Smooth muscle cell (in vitro differentiated cells): ENCODE results near the gene TMEM218. TPM values are rescaled to one million over a fixed set of nuclear protein-coding genes. Genes with fewer than 3 reads are reported as not detected.

Experiments used
- DNase-seq: peaks from one replicate; lab custom pipeline; 2025; ENCODE audit not compliant: unreplicated experiment; lab: John Stamatoyannopoulos, UW
- H2AFZ ChIP-seq: fragments of 200-600 bp; sonication (generic); 2 replicates; pipeline ENCODE4 v1.6.0; 2016; ENCODE audit warnings: antibody characterized with exemption, low read depth, mild to moderate bottlenecking
- H3F3A ChIP-seq: fragments of 200-600 bp; sonication (generic); 2 replicates; pipeline ENCODE4 v1.6.0; 2017; ENCODE audit warnings: antibody characterized with exemption, low read depth
- H3K27ac ChIP-seq: fragments of 200-600 bp; sonication (generic); 2 replicates; pipeline ENCODE4 v1.5.1; 2016; ENCODE audit warnings: low read depth, mild to moderate bottlenecking
- H3K27me3 ChIP-seq: fragments of 200-600 bp; sonication (generic); 2 replicates; pipeline ENCODE4 v1.6.1; 2016; ENCODE audit warnings: low read depth, mild to moderate bottlenecking
- H3K36me3 ChIP-seq: fragments of 200-600 bp; sonication (generic); 2 replicates; pipeline ENCODE4 v1.5.1; 2016; ENCODE audit warnings: low read depth
- H3K4me1 ChIP-seq: fragments of 200-600 bp; sonication (generic); 2 replicates; pipeline ENCODE4 v1.5.1; 2016; ENCODE audit warnings: low read depth
- H3K4me2 ChIP-seq: fragments of 200-600 bp; sonication (generic); 2 replicates; pipeline ENCODE4 v1.6.0; 2016; ENCODE audit warnings: mild to moderate bottlenecking
- H3K4me3 ChIP-seq: fragments of 200-600 bp; sonication (generic); 2 replicates; pipeline ENCODE4 v1.5.1; 2016; ENCODE audit warnings: mild to moderate bottlenecking
- H3K79me2 ChIP-seq: fragments of 200-600 bp; sonication (generic); 2 replicates; pipeline ENCODE4 v1.6.0; 2016; ENCODE audit warnings: low read depth, mild to moderate bottlenecking
- H3K9ac ChIP-seq: fragments of 200-600 bp; sonication (generic); 2 replicates; pipeline ENCODE4 v1.6.0; 2016; ENCODE audit warnings: low read depth
- H3K9me3 ChIP-seq: fragments of 200-600 bp; sonication (generic); replicated peaks from 2 replicates; pipeline ENCODE4 v1.5.1; 2016; ENCODE audit warnings: low read depth
- H4K20me1 ChIP-seq: fragments of 200-600 bp; sonication (generic); 2 replicates; pipeline ENCODE4 v1.6.0; 2016; ENCODE audit warnings: low read depth
- WGBS: methylation state at CpG from one replicate; pipeline ENCODE4 v1.1.7; 2016; ENCODE audit warnings: low lambda C conversion rate; 5-methylcytosine and 5-hydroxymethylcytosine counted together
- polyA plus RNA-seq: library from polyadenylated mRNA; unstranded; fragments of >200 nt; fragmentation: Nextera tagmentation; extraction: Ambion mirVana; gene quantifications from 2 replicates; pipeline ENCODE4 v1.2.1, GENCODE V29; 2016
- total RNA-seq: library from RNA; depleted of rRNA; stranded (reverse); fragments of >200 nt; gene quantifications from 2 replicates; pipeline ENCODE4 v1.2.3, GENCODE V29; 2014
- TF ChIP-seq, protein P1 (sequence below): fragments of 200-600 bp; sonication (generic); IDR thresholded peaks from 2 replicates; pipeline ENCODE4 v1.5.1; 2017; ENCODE audit warnings: borderline replicate concordance, mild to moderate bottlenecking, antibody characterized with exemption; ENCODE audit not compliant: insufficient read depth, poor library complexity, severe bottlenecking

The TMEM218 gene
- total and polyA plus RNA-seq, 2 experiments from 2014 or later = 22.1 to 30.7 TPM

DNA sequence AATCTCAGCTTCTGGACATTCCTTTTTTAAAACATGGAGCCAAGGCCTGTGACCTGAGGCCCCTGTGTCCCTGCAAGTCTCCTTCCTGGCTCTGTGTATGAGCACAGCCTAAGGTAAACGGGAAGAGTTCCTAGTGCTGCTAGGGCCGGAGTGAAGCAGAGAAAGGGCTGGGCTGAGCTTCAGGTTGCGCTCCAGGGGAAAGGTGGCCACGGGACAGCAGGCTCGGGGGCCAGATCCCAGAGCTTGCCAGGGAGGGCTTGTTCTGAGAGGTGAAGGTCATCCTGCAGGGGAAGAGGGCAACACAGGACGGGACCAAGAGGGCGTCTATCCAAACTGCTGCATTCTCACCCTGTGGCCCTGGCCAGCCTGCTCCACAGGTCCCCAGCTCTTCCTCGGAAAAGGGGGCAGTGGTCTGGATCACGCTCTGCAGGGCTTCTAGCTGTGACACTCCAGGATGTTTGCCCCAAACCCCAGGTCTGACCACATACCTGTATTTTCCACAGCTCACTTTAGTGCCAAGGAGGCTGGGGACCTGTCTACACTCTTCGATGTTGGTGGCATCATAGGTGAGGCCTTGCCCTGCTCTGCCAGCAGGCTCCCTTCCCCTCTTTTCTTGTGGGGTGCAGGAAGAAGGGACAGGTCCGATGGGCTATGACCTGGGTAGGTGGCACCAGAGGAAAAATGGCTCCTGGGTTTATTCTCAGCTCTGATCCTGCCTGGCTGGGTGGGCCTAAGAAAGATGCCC is 27.9 kb downstream of the TMEM218 start:
- Histone ChIP-seq H3K27me3 (no peaks in the 10 kb centered on the region), H3K9me3 (no peaks in the 10 kb centered on the region), H3K79me2 (no peaks in the 10 kb centered on the region), H3K27ac (peak overlapping the region; percentile 66), H3F3A (no peaks in the 10 kb centered on the region), H3K4me3 (no peak overlapping the region), H3K36me3 (no peaks in the 10 kb centered on the region), H2AFZ (no peak overlapping the region), H4K20me1 (no peaks in the 10 kb centered on the region), H3K4me1 (no peaks in the 10 kb centered on the region), H3K4me2 (no peak overlapping the region), H3K9ac (peak overlapping the region; percentile 40)
- 83% methylated on average over 11 of the region's 11 CpGs for WGBS
- DNase-seq = no peak
- TF ChIP-seq, protein P1, sequence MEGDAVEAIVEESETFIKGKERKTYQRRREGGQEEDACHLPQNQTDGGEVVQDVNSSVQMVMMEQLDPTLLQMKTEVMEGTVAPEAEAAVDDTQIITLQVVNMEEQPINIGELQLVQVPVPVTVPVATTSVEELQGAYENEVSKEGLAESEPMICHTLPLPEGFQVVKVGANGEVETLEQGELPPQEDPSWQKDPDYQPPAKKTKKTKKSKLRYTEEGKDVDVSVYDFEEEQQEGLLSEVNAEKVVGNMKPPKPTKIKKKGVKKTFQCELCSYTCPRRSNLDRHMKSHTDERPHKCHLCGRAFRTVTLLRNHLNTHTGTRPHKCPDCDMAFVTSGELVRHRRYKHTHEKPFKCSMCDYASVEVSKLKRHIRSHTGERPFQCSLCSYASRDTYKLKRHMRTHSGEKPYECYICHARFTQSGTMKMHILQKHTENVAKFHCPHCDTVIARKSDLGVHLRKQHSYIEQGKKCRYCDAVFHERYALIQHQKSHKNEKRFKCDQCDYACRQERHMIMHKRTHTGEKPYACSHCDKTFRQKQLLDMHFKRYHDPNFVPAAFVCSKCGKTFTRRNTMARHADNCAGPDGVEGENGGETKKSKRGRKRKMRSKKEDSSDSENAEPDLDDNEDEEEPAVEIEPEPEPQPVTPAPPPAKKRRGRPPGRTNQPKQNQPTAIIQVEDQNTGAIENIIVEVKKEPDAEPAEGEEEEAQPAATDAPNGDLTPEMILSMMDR = no peak

DNA sequence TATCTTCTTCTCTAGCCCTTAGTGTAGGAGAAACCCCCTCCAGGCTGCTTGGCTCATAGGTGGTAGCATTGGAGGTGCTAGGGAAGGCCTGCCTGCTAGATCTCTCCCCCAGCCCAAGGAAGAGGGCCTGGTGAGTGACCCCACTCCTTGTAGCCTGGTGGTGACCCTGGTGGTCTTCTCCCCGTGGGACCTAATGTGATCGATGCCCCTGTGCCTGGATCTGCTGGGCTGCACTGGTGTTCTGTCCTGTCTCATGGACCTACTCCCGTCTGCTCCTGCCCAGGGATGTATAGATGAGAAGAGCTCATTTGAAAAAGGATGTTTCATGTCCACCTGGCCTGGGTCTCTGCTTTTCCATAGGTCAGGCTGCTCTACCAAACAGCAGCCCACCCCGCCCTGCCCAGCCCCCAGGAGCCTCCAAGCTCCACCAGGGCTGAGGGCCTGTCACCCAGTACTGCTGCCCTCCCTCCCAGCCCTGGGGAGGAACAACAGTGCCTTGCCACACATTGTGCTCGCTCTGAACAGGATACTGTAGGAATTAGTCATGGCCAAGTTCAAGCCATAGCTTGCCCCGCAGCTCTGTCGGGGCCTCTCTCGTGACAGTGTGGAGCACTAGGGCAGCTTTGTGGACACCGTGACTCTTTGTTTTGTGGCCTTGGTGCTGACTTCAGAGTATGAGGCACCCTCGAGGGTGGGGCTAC is 28.7 kb downstream of the TMEM218 start:
- H3K9ac ChIP-seq = peak overlapping the region; percentile 57
- no peaks in the 10 kb centered on the region for H3K9me3 ChIP-seq
- no peak overlapping the region for H3K4me3 ChIP-seq
- no peak for DNase-seq
- H3K36me3 ChIP-seq = no peaks in the 10 kb centered on the region
- peak overlapping the region; percentile 66 for H3K27ac ChIP-seq
- no peaks in the 10 kb centered on the region for H3K4me1 ChIP-seq
- 42% methylated on average over 10 of the region's 10 CpGs for WGBS
- H2AFZ ChIP-seq = no peak overlapping the region
- no peaks in the 10 kb centered on the region for H3F3A ChIP-seq
- no peaks in the 10 kb centered on the region for H3K79me2 ChIP-seq
- no peaks in the 10 kb centered on the region for H3K27me3 ChIP-seq
- H4K20me1 ChIP-seq = no peaks in the 10 kb centered on the region
- H3K4me2 ChIP-seq = no peak overlapping the region
- TF ChIP-seq, protein P1 = no peak

DNA sequence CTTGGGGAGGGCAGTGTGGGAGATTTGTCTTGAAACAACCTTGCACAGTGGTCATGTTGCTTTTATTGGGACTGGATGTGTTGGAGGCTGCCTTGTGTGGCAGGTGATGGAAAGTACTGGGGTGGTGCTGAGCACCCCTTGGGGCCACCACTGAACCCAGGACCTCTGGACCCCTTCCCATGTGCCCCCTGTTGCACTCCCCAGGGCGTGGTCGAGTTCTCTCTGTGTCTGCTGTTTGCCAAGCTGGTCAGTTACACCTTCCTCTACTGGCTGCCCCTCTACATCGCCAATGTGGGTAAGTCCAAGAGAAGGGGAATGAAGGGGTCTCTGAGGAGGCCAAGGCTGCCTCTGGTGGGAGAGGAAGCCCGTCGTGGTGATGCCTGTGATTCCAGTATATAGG is 29.4 kb downstream of the TMEM218 start:
- Histone ChIP-seq H3K4me3 (no peak overlapping the region), H3K4me1 (no peaks in the 10 kb centered on the region), H3K9me3 (no peaks in the 10 kb centered on the region), H3K79me2 (no peaks in the 10 kb centered on the region), H2AFZ (no peak overlapping the region), H3K27me3 (no peaks in the 10 kb centered on the region), H3K27ac (peak overlapping the region; percentile 66), H3K36me3 (no peaks in the 10 kb centered on the region), H3K9ac (no peak overlapping the region), H4K20me1 (no peaks in the 10 kb centered on the region), H3K4me2 (no peak overlapping the region), H3F3A (no peaks in the 10 kb centered on the region)
- TF ChIP-seq, protein P1 = no peak
- no peak for DNase-seq
- WGBS = 91% methylated on average over 5 of the region's 5 CpGs
